ENCODE data around the gene BLOC1S5. TPM values are rescaled to one million over a fixed set of nuclear protein-coding genes. Genes with fewer than 3 reads are reported as not detected.

The BLOC1S5 gene
- polyA plus RNA-seq, 1 experiment, result 3.3 TPM

GRCh38 chr6:8023638-8024037, 40.6 kb downstream of the BLOC1S5 start:
- no peak overlapping the region for H3K4me3 ChIP-seq (ENCODE audit: low read depth, low read length)

GRCh38 chr6:8020083-8020482, 44.1 kb downstream of the BLOC1S5 start:
- CTCF ChIA-PET, result interaction anchor here (0.8 kb wide), 1 partner anchor 14 kb away, joined by 3 read pairs; no protein-coding TSS in a partner anchor
- no peak for DNase-seq (ENCODE audit: low read depth)
- TF ChIP-seq, protein P1, sequence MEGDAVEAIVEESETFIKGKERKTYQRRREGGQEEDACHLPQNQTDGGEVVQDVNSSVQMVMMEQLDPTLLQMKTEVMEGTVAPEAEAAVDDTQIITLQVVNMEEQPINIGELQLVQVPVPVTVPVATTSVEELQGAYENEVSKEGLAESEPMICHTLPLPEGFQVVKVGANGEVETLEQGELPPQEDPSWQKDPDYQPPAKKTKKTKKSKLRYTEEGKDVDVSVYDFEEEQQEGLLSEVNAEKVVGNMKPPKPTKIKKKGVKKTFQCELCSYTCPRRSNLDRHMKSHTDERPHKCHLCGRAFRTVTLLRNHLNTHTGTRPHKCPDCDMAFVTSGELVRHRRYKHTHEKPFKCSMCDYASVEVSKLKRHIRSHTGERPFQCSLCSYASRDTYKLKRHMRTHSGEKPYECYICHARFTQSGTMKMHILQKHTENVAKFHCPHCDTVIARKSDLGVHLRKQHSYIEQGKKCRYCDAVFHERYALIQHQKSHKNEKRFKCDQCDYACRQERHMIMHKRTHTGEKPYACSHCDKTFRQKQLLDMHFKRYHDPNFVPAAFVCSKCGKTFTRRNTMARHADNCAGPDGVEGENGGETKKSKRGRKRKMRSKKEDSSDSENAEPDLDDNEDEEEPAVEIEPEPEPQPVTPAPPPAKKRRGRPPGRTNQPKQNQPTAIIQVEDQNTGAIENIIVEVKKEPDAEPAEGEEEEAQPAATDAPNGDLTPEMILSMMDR (IDR thresholded peaks at IDR 0.05; ENCODE audit: insufficient read depth, low read depth, low read length), result no peak
- POLR2A ChIA-PET, result no interaction called here
- Histone ChIP-seq H3K36me3 (ENCODE audit: control insufficient read depth, insufficient read depth, low read length) (no peaks in the 10 kb centered on the region), H3K4me3 (ENCODE audit: low read depth, low read length) (no peak overlapping the region), H3K27me3 (ENCODE audit: control insufficient read depth, insufficient read depth, low read length) (no peaks in the 10 kb centered on the region)

More at GRCh38 chr6:8023638-8024037, 40.6 kb downstream of the BLOC1S5 start:
- POLR2A ChIA-PET, result no interaction called here
- Histone ChIP-seq H3K27me3 (ENCODE audit: control insufficient read depth, insufficient read depth, low read length) (no peaks in the 10 kb centered on the region), H3K36me3 (ENCODE audit: control insufficient read depth, insufficient read depth, low read length) (no peaks in the 10 kb centered on the region)
- DNase-seq (ENCODE audit: low read depth), result no peak
- CTCF ChIA-PET, result interaction anchor here (1.3 kb wide), 1 partner anchor 18 kb away, joined by 6 read pairs; no protein-coding TSS in a partner anchor
- TF ChIP-seq, protein P1 (IDR thresholded peaks at IDR 0.05; ENCODE audit: insufficient read depth, low read depth, low read length), result no peak

DNA sequence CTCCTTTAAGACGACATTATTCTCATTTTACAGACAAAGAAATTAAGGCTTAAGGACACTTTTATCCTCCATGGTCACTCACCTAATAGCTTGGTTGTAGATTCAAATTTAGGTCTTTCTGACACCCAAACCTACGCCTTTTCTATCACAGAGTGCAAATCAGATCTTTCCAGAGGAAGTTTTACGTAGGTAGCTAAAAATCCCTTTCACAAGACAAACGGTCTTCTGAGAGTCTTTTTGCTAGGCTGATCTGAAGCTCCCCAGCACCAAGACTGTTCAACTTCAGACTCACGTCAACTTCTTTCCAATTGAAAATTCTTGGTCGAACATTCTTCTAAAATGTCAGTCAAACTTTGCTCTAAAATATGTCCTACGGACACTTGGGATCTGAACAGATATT, 46.5 kb downstream of the BLOC1S5 start:
- TF ChIP-seq, protein P1 (IDR thresholded peaks at IDR 0.05; ENCODE audit: insufficient read depth, low read depth, low read length), result no peak
- DNase-seq (ENCODE audit: low read depth), result no peak
- ChIA-PET POLR2A (interaction anchor here (0.6 kb wide), 1 partner anchor 720 kb away, joined by 3 read pairs; no protein-coding TSS in a partner anchor), CTCF (interaction anchor here (1.2 to 1.8 kb wide), 2 partner anchors 12 to 296 kb away, joined by 4 read pairs; no protein-coding TSS in a partner anchor)
- Histone ChIP-seq H3K27me3 (ENCODE audit: control insufficient read depth, insufficient read depth, low read length) (no peaks in the 10 kb centered on the region), H3K4me3 (ENCODE audit: low read depth, low read length) (no peak overlapping the region), H3K36me3 (ENCODE audit: control insufficient read depth, insufficient read depth, low read length) (no peaks in the 10 kb centered on the region)

DNA sequence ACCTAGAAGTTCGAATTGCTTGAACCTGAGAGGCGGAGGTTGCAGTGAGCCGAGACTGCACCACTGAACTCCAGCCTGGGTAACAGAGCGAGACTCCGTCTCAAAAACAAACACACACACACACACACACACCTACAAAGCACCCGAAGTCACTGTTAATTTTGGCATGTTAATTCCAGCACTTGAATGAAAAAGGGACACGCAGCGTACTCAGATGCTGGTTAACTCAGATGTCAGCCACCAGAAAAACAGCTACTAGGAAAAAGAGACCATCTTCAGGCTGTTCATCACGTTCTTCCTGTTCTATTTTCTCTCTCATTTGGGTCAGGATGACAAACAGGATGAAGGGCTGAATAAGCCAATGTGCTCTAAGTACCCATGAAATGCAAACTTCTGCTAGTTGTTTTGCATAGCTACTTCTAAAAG, 46.9 kb downstream of the BLOC1S5 start:
- DNase-seq (ENCODE audit: low read depth), result no peak
- CTCF ChIA-PET, result interaction anchor here (1.2 to 1.8 kb wide), 2 partner anchors 11 to 295 kb away, joined by 4 read pairs; no protein-coding TSS in a partner anchor
- no peaks in the 10 kb centered on the region for H3K36me3 ChIP-seq (ENCODE audit: control insufficient read depth, insufficient read depth, low read length)
- peak overlapping the region; percentile 12; the same call in 1 of the 2 replicates for H3K4me3 ChIP-seq (ENCODE audit: low read depth, low read length)
- H3K27me3 ChIP-seq (ENCODE audit: control insufficient read depth, insufficient read depth, low read length), result no peaks in the 10 kb centered on the region
- TF ChIP-seq, protein P1 (IDR thresholded peaks at IDR 0.05; ENCODE audit: insufficient read depth, low read depth, low read length), result no peak
- POLR2A ChIA-PET, result no interaction called here

- DNase-seq (ENCODE audit: low read depth), result no peak
- TF ChIP-seq, protein P1 (IDR thresholded peaks at IDR 0.05; ENCODE audit: insufficient read depth, low read depth, low read length), result no peak
- no peak overlapping the region for H3K4me3 ChIP-seq (ENCODE audit: low read depth, low read length)
- H3K36me3 ChIP-seq (ENCODE audit: control insufficient read depth, insufficient read depth, low read length), result no peaks in the 10 kb centered on the region
- CTCF ChIA-PET, result interaction anchor here (0.8 to 2.0 kb wide), 3 partner anchors 9 to 293 kb away, joined by 3 to 10 read pairs (median 4); no protein-coding TSS in a partner anchor
- POLR2A ChIA-PET, result no interaction called here
- H3K27me3 ChIP-seq (ENCODE audit: control insufficient read depth, insufficient read depth, low read length), result no peaks in the 10 kb centered on the region
Observed at GRCh38 chr6:8014947-8015346, 49.2 kb downstream of the BLOC1S5 start.

Data from BJ (cell line).